Stimulated activated CD8-positive, alpha-beta memory T cell treated with anti-CD3 and anti-CD28 coated beads, Interleukin-7, amount 100 ng/mL, for 4 hours (primary cell): ENCODE measurements around the gene ASB16.
"Not testable (repeated sequence)": the region's sequence is repeated elsewhere in the genome, so short reads cannot be mapped to it uniquely, and the experiment has no call there.

Experiments used
- DNase-seq, 2 donors: peaks; one replicate each; pipeline ENCODE4 v3.0.0-alpha.2; 2020; ENCODE audit warnings: low read depth in 2 of 2

The ASB16 gene

GRCh38 chr17:44170499-44171201 lies at the start of gene ASB16:
TSS of gene ASB16 (plus strand) at chr17:44170704. CDS start at chr17:44170790, 86 bp downstream.
- no peak for DNase-seq

- no peak for DNase-seq
These were observed 49.5 kb upstream of the ASB16 start for GRCh38 chr17:44120851-44121605.

- DNase-seq, result no peak
These were observed 48.3 kb upstream of the ASB16 start for GRCh38 chr17:44121997-44122815.

- no peak for DNase-seq
These were observed 47.6 kb upstream of the ASB16 start for GRCh38 chr17:44122816-44123355.

- DNase-seq, result peak; percentile 93 to 95
These were observed 47.0 kb upstream of the ASB16 start, which contains the start of gene HDAC5 for GRCh38 chr17:44123356-44124117. TSS of gene HDAC5 (minus strand) at chr17:44123641. CDS start at chr17:44117515, 6,126 bp downstream.

GRCh38 chr17:44124118-44124438 lies 46.4 kb upstream of the ASB16 start:
- DNase-seq, result no peak

- DNase-seq, result no peak
These were observed 42.1 kb upstream of the ASB16 start for GRCh38 chr17:44128383-44128782.

GRCh38 chr17:44130693-44131349 lies 39.7 kb upstream of the ASB16 start:
- no peak for DNase-seq

GRCh38 chr17:44131372-44131771 lies 39.1 kb upstream of the ASB16 start:
- not testable (repeated sequence) for DNase-seq

- DNase-seq, result no peak
These were observed 38.2 kb upstream of the ASB16 start for GRCh38 chr17:44132275-44132821.

- DNase-seq, result no peak
These were observed 36.5 kb upstream of the ASB16 start for GRCh38 chr17:44133918-44134476.

- DNase-seq, result no peak
These were observed 35.5 kb upstream of the ASB16 start for GRCh38 chr17:44134752-44135568.

- peak; percentile 68 to 70 for DNase-seq
These were observed 32.4 kb upstream of the ASB16 start for GRCh38 chr17:44137891-44138709.

- DNase-seq, result not testable (repeated sequence)
These were observed 26.6 kb upstream of the ASB16 start for GRCh38 chr17:44143921-44144320.

GRCh38 chr17:44144966-44145739 lies 25.4 kb upstream of the ASB16 start:
- DNase-seq, result no peak

GRCh38 chr17:44146375-44147346 lies 23.8 kb upstream of the ASB16 start:
- DNase-seq, result no peak
